ENCODE results near the gene NR1H3.

Gene NR1H3

GRCh38 chr11:47270331-47271271 is 12.8 kb downstream of the NR1H3 start:
- DNase-seq = peak; percentile 14 to 45

- DNase-seq = peak in 1 of 2 experiments; percentile 45
Observed at GRCh38 chr11:47271328-47271727, 13.5 kb downstream of the NR1H3 start.

- peak in 1 of 2 experiments; percentile 70 for DNase-seq
Observed at GRCh38 chr11:47271961-47272661, 14.3 kb downstream of the NR1H3 start.

- DNase-seq = no peak
Observed at GRCh38 chr11:47272706-47273105, 14.9 kb downstream of the NR1H3 start.

- DNase-seq = no peak
Observed at GRCh38 chr11:47274495-47275235, 16.9 kb downstream of the NR1H3 start.

- no peak for DNase-seq
Observed at GRCh38 chr11:47276923-47277322, 19.1 kb downstream of the NR1H3 start.

- DNase-seq = no peak
Observed at GRCh38 chr11:47278058-47278457, 20.3 kb downstream of the NR1H3 start.

- no peak for DNase-seq
Observed at GRCh38 chr11:47278769-47279168, 21.0 kb downstream of the NR1H3 start.

GRCh38 chr11:47280099-47280498 is 22.3 kb downstream of the NR1H3 start:
- DNase-seq = no peak

- no peak for DNase-seq
Observed at GRCh38 chr11:47280860-47281259, 23.1 kb downstream of the NR1H3 start.

- no peak for DNase-seq
Observed at GRCh38 chr11:47282462-47282861, 24.7 kb downstream of the NR1H3 start.

- DNase-seq = no peak
Observed at GRCh38 chr11:47284151-47284550, 26.4 kb downstream of the NR1H3 start.

- no peak for DNase-seq
Observed at GRCh38 chr11:47285969-47286770, 28.4 kb downstream of the NR1H3 start.

- DNase-seq = no peak
Observed at GRCh38 chr11:47288066-47288465, 30.3 kb downstream of the NR1H3 start.

- no peak for DNase-seq
Observed at GRCh38 chr11:47289856-47290255, 32.1 kb downstream of the NR1H3 start.

- DNase-seq = no peak
Observed at GRCh38 chr11:47295385-47295784, 37.6 kb downstream of the NR1H3 start.

GRCh38 chr11:47296045-47296444 is 38.2 kb downstream of the NR1H3 start:
- no peak for DNase-seq

GRCh38 chr11:47299078-47299477 is 41.3 kb downstream of the NR1H3 start:
- no peak for DNase-seq

GRCh38 chr11:47302853-47303252 is 45.1 kb downstream of the NR1H3 start:
- no peak for DNase-seq

GRCh38 chr11:47305734-47306483 is 48.1 kb downstream of the NR1H3 start:
- no peak for DNase-seq

GRCh38 chr11:47306484-47306844 is 48.7 kb downstream of the NR1H3 start:
- DNase-seq = no peak
